Right lobe of liver (tissue), 6 donors: ENCODE data around the gene GABBR1. TPM values are rescaled to one million over a fixed set of nuclear protein-coding genes. Genes with fewer than 3 reads are reported as not detected.

ENCODE experiments used
- ATAC-seq, 4 donors: fragments of 200-7000 bp; cut with Tn5 transposase; one replicate each; pipeline ENCODE4 v1.9.1; 2020; ENCODE audit warnings: mild to moderate bottlenecking in 4 of 4, moderate library complexity in 4 of 4
- DNase-seq, 3 donors: peaks; one replicate each; pipeline ENCODE4 v3.0.0-alpha.2; 2020
- H3K27ac ChIP-seq, 3 donors: fragments of 200-600 bp; one replicate each; pipeline ENCODE4 v1.8.0; 2022
- H3K27me3 ChIP-seq, 2 donors: fragments of 200-600 bp; one replicate each; pipeline ENCODE4 v1.8.0; 2022
- H3K36me3 ChIP-seq, 4 donors: fragments of 200-600 bp; sonication (generic) in 1 of 4; one replicate each; pipeline versions ENCODE4 v1.5.1 to v1.8.0; 2017 to 2022; ENCODE audit warnings: control low read depth in 1 of 4
- H3K4me1 ChIP-seq, 4 donors: fragments of 200-600 bp; sonication (generic) in 1 of 4; one replicate each; pipeline versions ENCODE4 v1.5.1 to v1.8.0; 2017 to 2022; ENCODE audit warnings: control low read depth in 1 of 4
- H3K4me3 ChIP-seq, 3 donors: fragments of 200-600 bp; one replicate each; pipeline ENCODE4 v1.8.0; 2022
- H3K9me3 ChIP-seq, 4 donors: fragments of 200-600 bp; sonication (generic) in 1 of 4; one replicate each; pipeline versions ENCODE4 v1.5.1 to v1.8.0; 2017 to 2022; ENCODE audit warnings: control low read depth in 1 of 4
- CTCF ChIP-seq, 4 donors: fragments of 200-600 bp in 3 of 4; fragments of 450-650 bp in 1 of 4; IDR thresholded peaks; one replicate each; pipeline versions ENCODE4 v1.5.1 to v1.8.0; 2016 to 2022; ENCODE audit warnings: antibody characterized with exemption in 4 of 4, mild to moderate bottlenecking in 2 of 4
- POLR2A ChIP-seq: fragments of 450-650 bp; IDR thresholded peaks from one replicate; pipeline ENCODE4 v1.6.1; 2017; ENCODE audit warnings: antibody characterized with exemption, mild to moderate bottlenecking
- WGBS: methylation state at CpG from one replicate; pipeline ENCODE4 v1.1.6; 2018; ENCODE audit warnings: low coverage, low lambda C conversion rate; ENCODE audit not compliant: insufficient coverage; ENCODE audit errors: missing lambda C conversion rate; 5-methylcytosine and 5-hydroxymethylcytosine counted together
- intact Hi-C, 2 donors: fragments of 100-400 bp; cut with DNase I; formaldehyde crosslinking; loops; one replicate each; pipeline versions ENCODE4 v1.11.2 to v1.14.1; 2022
- total RNA-seq, 6 experiments: library from RNA; depleted of rRNA in 2 of 6; stranded (reverse); fragments of >200 nt in 2 of 6; fragmentation: NEBNext Ultra II Directional in 3 of 6; extraction: Animal tissue kit (Norgen Biotek cat#: 25700) in 3 of 6; gene quantifications; one replicate each; pipeline versions ENCODE4 v1.1.0 to v1.2.4, GENCODE V29; 2016 to 2023
- donor health status: DM: no; HTN: yes; CAD: no.
- donor health status: DM: no; HTN: no; CAD: no.
- donor health status: DM: no; HTN: no; CAD: no.
- donor health status: DM: no; HTN: yes; CAD: no.
- donor health status: DM: no; HTN: yes; CAD: no.

Gene GABBR1
- total RNA-seq, 6 experiments from 2014 or later: 2.4 to 5.6 (median 4.9) TPM

GRCh38 chr6:29620630-29621029 lies 12.4 kb downstream of the GABBR1 start:
- no peaks in the 10 kb centered on the region for H3K4me1 ChIP-seq
- H3K36me3 ChIP-seq: no peaks in the 10 kb centered on the region
- DNase-seq: no peak
- intact Hi-C loops: no loop called here
- ATAC-seq: no peak
- no peaks in the 10 kb centered on the region for H3K27me3 ChIP-seq
- no peak overlapping the region for H3K4me3 ChIP-seq
- 45% methylated on average over 4 of the region's 4 CpGs for WGBS
- TF ChIP-seq CTCF (IDR thresholded peaks at IDR 0.05): no peak
- no peak for TF ChIP-seq POLR2A
- H3K9me3 ChIP-seq: no peaks in the 10 kb centered on the region
- H3K27ac ChIP-seq: no peak overlapping the region

- WGBS: 50% methylated on average over 1 of the region's 1 CpG
- intact Hi-C loops: no loop called here
- DNase-seq (no peak), ATAC-seq (no peak)
- Histone ChIP-seq H3K27me3 (no peaks in the 10 kb centered on the region), H3K36me3 (no peaks in the 10 kb centered on the region), H3K9me3 (no peaks in the 10 kb centered on the region), H3K4me3 (no peak overlapping the region), H3K27ac (no peak overlapping the region), H3K4me1 (no peaks in the 10 kb centered on the region)
- TF ChIP-seq CTCF (IDR thresholded peaks at IDR 0.05) (no peak), POLR2A (no peak)
Observed at GRCh38 chr6:29619578-29620160, 13.3 kb downstream of the GABBR1 start.

GRCh38 chr6:29617782-29618554 lies 15.0 kb downstream of the GABBR1 start:
- TF ChIP-seq CTCF (IDR thresholded peaks at IDR 0.05): no peak
- TF ChIP-seq POLR2A: no peak
- DNase-seq: no peak
- WGBS: 76% methylated on average over 8 of the region's 8 CpGs
- Histone ChIP-seq H3K27ac (no peak overlapping the region), H3K4me1 (no peaks in the 10 kb centered on the region), H3K9me3 (no peaks in the 10 kb centered on the region), H3K27me3 (no peaks in the 10 kb centered on the region), H3K36me3 (no peaks in the 10 kb centered on the region), H3K4me3 (no peak overlapping the region)
- no peak for ATAC-seq
- intact Hi-C loops: no loop called here

GRCh38 chr6:29611426-29611825 lies 21.6 kb downstream of the GABBR1 start:
- DNase-seq (no peak), ATAC-seq (no peak)
- Histone ChIP-seq H3K27me3 (no peaks in the 10 kb centered on the region), H3K4me1 (no peaks in the 10 kb centered on the region), H3K27ac (no peak overlapping the region), H3K36me3 (no peaks in the 10 kb centered on the region), H3K9me3 (no peaks in the 10 kb centered on the region), H3K4me3 (no peak overlapping the region)
- WGBS: 50% methylated on average over 4 of the region's 4 CpGs
- intact Hi-C loops: no loop called here
- TF ChIP-seq CTCF (IDR thresholded peaks at IDR 0.05): no peak
- TF ChIP-seq POLR2A: no peak
